ENCODE results near the gene PGLYRP4. TPM values are rescaled to one million over a fixed set of nuclear protein-coding genes. Genes with fewer than 3 reads are reported as not detected.

PGLYRP4 gene
- total and polyA plus RNA-seq, 7 donors, result not detected

DNA sequence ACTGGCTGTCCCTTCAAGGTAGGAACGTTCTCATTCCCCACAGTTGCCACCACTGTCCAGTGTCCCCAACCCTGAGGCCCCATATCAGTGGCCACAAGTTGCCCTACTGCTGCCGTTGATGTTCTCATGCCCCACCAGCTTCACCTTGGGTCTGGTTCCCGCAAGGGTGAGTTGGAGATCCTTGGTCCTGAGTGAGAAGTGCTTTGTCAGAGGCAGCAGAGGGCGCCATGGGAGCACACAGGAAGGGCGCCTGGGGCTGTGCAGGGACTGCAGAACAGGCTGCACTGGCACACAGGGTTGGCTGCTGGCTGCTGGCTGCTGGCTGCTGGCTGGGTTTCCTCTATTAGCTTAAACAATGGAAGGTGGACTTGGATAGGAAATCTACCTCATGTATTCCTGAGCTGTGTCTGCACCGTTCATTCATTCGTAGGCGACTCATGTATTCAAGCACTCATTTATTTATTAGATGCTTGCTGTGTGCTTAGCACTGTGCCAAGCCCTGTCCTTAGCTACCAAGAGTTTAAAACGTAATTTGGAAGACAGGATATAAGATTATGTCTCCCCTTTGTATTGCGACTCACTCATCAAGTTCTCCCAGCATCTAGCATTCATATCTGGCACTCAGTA, 6.9 kb upstream of the PGLYRP4 start:
- DNase-seq, result peak; percentile 64 to 72
- TF ChIP-seq, protein P1, sequence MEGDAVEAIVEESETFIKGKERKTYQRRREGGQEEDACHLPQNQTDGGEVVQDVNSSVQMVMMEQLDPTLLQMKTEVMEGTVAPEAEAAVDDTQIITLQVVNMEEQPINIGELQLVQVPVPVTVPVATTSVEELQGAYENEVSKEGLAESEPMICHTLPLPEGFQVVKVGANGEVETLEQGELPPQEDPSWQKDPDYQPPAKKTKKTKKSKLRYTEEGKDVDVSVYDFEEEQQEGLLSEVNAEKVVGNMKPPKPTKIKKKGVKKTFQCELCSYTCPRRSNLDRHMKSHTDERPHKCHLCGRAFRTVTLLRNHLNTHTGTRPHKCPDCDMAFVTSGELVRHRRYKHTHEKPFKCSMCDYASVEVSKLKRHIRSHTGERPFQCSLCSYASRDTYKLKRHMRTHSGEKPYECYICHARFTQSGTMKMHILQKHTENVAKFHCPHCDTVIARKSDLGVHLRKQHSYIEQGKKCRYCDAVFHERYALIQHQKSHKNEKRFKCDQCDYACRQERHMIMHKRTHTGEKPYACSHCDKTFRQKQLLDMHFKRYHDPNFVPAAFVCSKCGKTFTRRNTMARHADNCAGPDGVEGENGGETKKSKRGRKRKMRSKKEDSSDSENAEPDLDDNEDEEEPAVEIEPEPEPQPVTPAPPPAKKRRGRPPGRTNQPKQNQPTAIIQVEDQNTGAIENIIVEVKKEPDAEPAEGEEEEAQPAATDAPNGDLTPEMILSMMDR (IDR thresholded peaks at IDR 0.05), result peak; percentile 37
- Histone ChIP-seq H3K36me3 (ENCODE audit: insufficient read depth in 1 of 2, low read depth in 1 of 2) (no peaks in the 10 kb centered on the region), H3K9me3 (no peaks in the 10 kb centered on the region), H3K27ac (no peak overlapping the region), H3K4me3 (no peak overlapping the region), H3K27me3 (ENCODE audit: insufficient read depth in 3 of 3, low read length in 2 of 3) (peaks cover 0 to 4% (median 0%) of the 10 kb centered on the region in 3 donors), H3K4me1 (no peaks in the 10 kb centered on the region)
- WGBS, 3 donors, result 43 to 51% (median 44%) methylated on average over 10 of the region's 10 CpGs
- intact Hi-C loops (cut with DNase I), result loop anchor here in 1 of 2 donors (10.0 kb wide), 1 partner anchor 399 kb away; no protein-coding TSS in a partner anchor
- peak; percentile 73 to 77 (median 76) for ATAC-seq

DNA sequence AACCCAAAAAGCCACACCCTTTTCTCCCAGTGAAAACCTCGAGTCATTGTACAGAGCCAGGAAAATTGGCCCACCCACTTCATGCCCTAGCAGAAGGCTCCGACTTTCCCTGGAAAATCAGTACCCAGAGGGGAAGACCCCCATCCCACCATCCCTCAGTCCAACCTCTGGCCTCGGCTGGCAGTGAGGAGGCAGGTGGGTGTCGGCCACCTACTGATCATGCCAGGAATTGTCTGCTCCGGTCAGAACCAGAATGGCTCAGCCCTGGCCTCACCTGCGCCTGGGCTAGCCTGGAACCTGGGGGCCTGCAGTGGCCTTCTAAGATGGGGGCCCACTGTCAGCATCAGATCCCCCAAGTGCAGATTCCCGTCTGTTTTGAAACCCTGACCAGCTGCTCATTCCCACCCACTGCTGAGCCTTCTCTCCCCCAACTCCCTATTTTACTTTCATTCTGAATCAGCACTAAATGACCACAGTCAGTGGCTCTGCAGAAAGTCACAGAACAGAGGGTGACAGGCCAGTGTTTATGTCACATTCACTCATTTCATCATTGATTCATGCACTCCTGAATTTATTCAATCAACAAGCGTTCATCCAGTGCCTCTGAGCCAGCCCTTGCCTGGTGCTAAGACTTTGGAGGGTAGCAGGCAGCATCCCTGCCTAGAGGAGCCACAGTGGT, 6.0 kb upstream of the PGLYRP4 start:
- TF ChIP-seq, protein P1 (IDR thresholded peaks at IDR 0.05), result no peak
- no peaks in the 10 kb centered on the region for H3K36me3 ChIP-seq (ENCODE audit: insufficient read depth in 1 of 2, low read depth in 1 of 2)
- no peaks in the 10 kb centered on the region for H3K9me3 ChIP-seq
- WGBS, 3 donors, result 55 to 65% (median 60%) methylated on average over 8 of the region's 8 CpGs
- no peak overlapping the region for H3K4me3 ChIP-seq
- no peaks in the 10 kb centered on the region for H3K4me1 ChIP-seq
- peaks cover 0 to 6% (median 0%) of the 10 kb centered on the region in 3 donors for H3K27me3 ChIP-seq (ENCODE audit: insufficient read depth in 3 of 3, low read length in 2 of 3)
- ATAC-seq (no peak), DNase-seq (no peak)
- H3K27ac ChIP-seq, result no peak overlapping the region
- intact Hi-C loops (cut with DNase I), result loop anchor here in 1 of 2 donors (5.0 to 10.0 kb wide), 3 partner anchors 43 to 400 kb away; partner anchors contain the start of gene S100A2

DNA sequence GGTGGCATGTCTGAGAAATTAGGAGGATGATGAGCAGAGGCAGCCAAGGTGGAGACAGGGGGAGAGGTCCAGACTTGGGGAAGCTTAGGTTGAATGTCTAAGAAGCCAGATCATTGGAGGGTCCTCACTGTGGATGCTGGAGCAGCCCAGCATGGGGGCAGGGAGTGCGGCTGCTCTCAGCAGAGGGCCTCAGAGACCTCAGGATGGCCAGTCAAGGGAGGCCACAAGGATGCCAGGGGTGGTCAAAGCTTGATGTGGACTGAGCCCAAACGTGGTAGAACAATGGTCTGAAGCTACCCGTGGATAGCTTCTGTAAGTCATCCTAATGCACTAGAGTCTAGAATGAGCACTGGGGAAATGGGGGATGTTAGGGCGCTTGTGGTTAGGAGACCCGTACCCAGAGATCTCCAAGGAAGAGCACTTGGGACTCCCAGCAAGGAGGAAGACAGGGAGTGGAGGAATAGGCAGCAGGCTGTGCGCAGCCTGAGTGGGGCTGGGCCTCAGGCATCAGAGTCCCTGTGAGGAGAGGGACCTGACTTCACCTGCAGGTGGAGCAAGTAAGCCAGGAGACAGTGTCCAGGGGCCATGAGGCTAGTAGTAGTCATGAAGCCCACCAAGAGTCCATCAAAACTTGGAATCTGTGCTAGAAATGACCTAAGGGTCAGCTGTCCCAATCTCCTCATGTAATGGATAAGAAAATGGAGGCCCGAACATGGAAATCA, 4.7 kb upstream of the PGLYRP4 start:
- TF ChIP-seq, protein P1 (IDR thresholded peaks at IDR 0.05), result peak; percentile 20
- Histone ChIP-seq H3K4me3 (no peak overlapping the region), H3K27me3 (ENCODE audit: insufficient read depth in 3 of 3, low read length in 2 of 3) (peaks cover 0 to 15% (median 3%) of the 10 kb centered on the region in 3 donors), H3K9me3 (no peaks in the 10 kb centered on the region), H3K4me1 (no peaks in the 10 kb centered on the region), H3K36me3 (ENCODE audit: insufficient read depth in 1 of 2, low read depth in 1 of 2) (no peaks in the 10 kb centered on the region), H3K27ac (no peak overlapping the region)
- ATAC-seq (no peak), DNase-seq (no peak)
- WGBS, 3 donors, result 76 to 86% (median 79%) methylated on average over 7 of the region's 7 CpGs
- intact Hi-C loops (cut with DNase I), result loop anchor here (2.0 to 10.0 kb wide), 4 partner anchors 44 to 401 kb away; partner anchors contain the start of gene S100A2 (in 1 of the 2)

DNA sequence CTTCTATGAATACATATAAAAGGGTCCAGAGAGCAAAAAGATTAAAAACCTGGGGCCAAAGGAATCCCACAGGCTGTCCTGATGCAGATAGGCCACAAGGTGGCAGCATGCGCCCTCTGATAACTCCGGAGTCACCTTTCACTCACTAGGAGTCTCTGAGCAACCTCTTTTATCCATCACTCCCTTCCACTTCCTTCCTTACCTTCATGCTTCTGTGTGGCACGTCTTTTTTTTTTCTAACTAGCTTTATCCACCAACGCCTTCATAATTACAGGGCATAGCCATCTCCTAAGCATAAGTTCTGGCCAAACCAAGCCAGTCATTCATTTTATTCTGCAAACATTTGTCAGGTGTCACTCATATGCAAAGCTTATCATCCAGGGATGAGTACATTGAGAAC, 3.9 kb upstream of the PGLYRP4 start:
- H3K9me3 ChIP-seq, result no peaks in the 10 kb centered on the region
- H3K27ac ChIP-seq, result no peak overlapping the region
- TF ChIP-seq, protein P1 (IDR thresholded peaks at IDR 0.05), result peak; percentile 94
- WGBS, 3 donors, result 0% methylated on average over 4 of the region's 4 CpGs
- ATAC-seq, result peak; percentile 79 to 93 (median 86)
- H3K4me1 ChIP-seq, result no peaks in the 10 kb centered on the region
- intact Hi-C loops (cut with DNase I), result loop anchor here (1.0 to 10.0 kb wide), 5 partner anchors 45 to 402 kb away; partner anchors contain the start of gene S100A2 (in 1 of the 2)
- peak; percentile 66 to 77 for DNase-seq
- no peak overlapping the region for H3K4me3 ChIP-seq
- peaks cover 0 to 15% (median 3%) of the 10 kb centered on the region in 3 donors for H3K27me3 ChIP-seq (ENCODE audit: insufficient read depth in 3 of 3, low read length in 2 of 3)
- no peaks in the 10 kb centered on the region for H3K36me3 ChIP-seq (ENCODE audit: insufficient read depth in 1 of 2, low read depth in 1 of 2)
